HL-60 (cell line): ENCODE data around the gene IFT81.

Source experiments
- GABPA ChIP-seq: IDR thresholded peaks from 2 replicates; pipeline ENCODE4 v1.6.1; 2012; ENCODE audit warnings: low read depth
- POLR2AphosphoS5 ChIP-seq: IDR thresholded peaks from 2 replicates; pipeline ENCODE4 v1.6.1; 2012; ENCODE audit warnings: low read depth
- SPI1 ChIP-seq: IDR thresholded peaks from 2 replicates; pipeline ENCODE4 v1.6.1; 2012; ENCODE audit warnings: low read depth, mild to moderate bottlenecking, borderline replicate concordance
- TF ChIP-seq, protein P1 (sequence below): IDR thresholded peaks from one replicate; pipeline ENCODE4 v1.5.1; 2011; ENCODE audit warnings: low read length, control low read depth, inconsistent platforms; ENCODE audit not compliant: insufficient read depth
- TF ChIP-seq, protein P2 (sequence below): IDR thresholded peaks from 2 replicates; pipeline ENCODE4 v1.6.1; 2012; ENCODE audit warnings: low read depth; ENCODE audit not compliant: insufficient replicate concordance

DNA sequence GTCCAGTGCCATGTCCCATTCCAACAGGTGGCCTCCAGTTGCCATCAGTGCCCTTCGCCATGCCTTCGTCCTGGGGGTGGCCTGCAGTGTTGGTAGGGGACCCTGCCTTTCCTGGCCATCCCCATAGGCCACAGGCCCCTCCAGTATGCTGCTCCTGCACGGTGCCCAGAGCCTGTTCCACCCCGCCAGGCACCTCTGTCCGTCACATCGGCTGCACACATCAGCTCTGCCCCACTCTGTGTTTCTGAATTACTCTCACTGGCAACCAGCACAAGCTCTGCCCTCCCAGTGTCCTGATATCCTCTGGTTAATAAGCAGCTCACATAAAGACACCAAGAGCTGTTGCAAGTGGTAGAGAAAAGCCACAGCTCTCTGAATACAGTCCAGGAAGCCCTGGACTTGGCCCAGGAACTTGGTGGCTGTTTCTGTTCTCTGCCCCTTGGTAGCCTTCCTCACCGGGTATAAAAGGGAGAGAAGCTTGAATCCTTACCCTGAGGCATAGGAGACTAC, 125.6 kb downstream of the IFT81 start:
- TF ChIP-seq, protein P1, sequence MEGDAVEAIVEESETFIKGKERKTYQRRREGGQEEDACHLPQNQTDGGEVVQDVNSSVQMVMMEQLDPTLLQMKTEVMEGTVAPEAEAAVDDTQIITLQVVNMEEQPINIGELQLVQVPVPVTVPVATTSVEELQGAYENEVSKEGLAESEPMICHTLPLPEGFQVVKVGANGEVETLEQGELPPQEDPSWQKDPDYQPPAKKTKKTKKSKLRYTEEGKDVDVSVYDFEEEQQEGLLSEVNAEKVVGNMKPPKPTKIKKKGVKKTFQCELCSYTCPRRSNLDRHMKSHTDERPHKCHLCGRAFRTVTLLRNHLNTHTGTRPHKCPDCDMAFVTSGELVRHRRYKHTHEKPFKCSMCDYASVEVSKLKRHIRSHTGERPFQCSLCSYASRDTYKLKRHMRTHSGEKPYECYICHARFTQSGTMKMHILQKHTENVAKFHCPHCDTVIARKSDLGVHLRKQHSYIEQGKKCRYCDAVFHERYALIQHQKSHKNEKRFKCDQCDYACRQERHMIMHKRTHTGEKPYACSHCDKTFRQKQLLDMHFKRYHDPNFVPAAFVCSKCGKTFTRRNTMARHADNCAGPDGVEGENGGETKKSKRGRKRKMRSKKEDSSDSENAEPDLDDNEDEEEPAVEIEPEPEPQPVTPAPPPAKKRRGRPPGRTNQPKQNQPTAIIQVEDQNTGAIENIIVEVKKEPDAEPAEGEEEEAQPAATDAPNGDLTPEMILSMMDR: no peak
- TF ChIP-seq, protein P2, sequence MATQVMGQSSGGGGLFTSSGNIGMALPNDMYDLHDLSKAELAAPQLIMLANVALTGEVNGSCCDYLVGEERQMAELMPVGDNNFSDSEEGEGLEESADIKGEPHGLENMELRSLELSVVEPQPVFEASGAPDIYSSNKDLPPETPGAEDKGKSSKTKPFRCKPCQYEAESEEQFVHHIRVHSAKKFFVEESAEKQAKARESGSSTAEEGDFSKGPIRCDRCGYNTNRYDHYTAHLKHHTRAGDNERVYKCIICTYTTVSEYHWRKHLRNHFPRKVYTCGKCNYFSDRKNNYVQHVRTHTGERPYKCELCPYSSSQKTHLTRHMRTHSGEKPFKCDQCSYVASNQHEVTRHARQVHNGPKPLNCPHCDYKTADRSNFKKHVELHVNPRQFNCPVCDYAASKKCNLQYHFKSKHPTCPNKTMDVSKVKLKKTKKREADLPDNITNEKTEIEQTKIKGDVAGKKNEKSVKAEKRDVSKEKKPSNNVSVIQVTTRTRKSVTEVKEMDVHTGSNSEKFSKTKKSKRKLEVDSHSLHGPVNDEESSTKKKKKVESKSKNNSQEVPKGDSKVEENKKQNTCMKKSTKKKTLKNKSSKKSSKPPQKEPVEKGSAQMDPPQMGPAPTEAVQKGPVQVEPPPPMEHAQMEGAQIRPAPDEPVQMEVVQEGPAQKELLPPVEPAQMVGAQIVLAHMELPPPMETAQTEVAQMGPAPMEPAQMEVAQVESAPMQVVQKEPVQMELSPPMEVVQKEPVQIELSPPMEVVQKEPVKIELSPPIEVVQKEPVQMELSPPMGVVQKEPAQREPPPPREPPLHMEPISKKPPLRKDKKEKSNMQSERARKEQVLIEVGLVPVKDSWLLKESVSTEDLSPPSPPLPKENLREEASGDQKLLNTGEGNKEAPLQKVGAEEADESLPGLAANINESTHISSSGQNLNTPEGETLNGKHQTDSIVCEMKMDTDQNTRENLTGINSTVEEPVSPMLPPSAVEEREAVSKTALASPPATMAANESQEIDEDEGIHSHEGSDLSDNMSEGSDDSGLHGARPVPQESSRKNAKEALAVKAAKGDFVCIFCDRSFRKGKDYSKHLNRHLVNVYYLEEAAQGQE: no peak
- TF ChIP-seq POLR2AphosphoS5 (no peak), GABPA (no peak), SPI1 (no peak)
